ENCODE results near the gene PLOD1.
"Not testable (repeated sequence)": the region's sequence is repeated elsewhere in the genome, so short reads cannot be mapped to it uniquely, and the experiment has no call there.

PLOD1 gene

DNA sequence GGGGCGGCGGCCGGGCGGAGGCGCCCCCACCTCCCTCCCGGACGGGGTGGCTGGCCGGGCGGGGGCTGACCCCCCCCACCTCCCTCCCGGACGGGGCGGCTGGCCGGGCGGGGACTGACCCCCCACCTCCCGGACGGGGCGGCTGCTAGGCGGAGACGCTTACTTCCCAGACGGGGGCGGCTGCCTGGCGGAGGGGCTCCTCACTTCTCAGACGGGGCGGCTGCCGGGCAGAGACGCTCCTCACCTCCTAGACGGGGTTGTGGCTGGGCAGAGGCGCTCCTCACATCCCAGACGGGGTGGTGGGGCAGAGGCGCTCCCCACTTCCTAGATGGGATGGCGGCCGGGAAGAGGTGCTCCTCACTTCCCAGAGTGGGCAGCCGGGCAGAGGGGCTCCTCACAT lies 73.8 kb downstream of the PLOD1 start:
- not testable (repeated sequence) for DNase-seq (ENCODE audit: low read depth)

DNA sequence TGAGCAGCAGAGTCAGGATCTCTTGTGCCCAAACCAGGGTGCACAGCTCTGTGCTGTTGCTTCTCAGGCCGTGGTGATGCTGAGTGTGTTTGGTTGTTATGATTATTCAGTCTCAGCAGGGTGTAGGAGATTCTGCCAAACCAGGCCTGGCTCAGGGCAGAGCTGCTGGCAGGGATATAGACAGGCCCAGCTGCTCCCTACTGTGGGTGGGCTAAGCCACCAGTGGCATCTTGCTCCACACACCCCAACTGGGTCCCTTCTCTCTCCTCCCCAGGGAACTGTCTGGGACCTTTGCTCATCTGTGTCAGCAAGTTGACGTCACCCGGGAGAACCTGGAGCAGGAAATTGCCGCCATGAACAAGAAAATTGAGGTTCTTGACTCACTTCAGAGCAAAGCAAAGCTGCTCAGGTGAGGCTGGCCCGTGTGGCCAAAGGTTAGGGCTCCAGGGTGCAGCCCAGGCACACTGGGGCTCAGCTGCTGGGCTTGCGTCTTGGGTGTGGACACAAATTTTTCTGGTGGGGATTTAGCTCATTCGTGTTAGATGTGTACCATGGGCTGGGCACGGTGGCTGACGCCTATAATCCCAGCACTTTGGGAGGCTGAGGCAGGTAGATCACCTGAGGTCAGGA lies 74.9 kb downstream of the PLOD1 start:
- no peak for DNase-seq (ENCODE audit: low read depth)

GRCh38 chr1:12010746-12011570 lies 76.4 kb downstream of the PLOD1 start:
- no peak for DNase-seq (ENCODE audit: low read depth)

- no peak for DNase-seq (ENCODE audit: low read depth)
Observed at GRCh38 chr1:12011998-12012397, 77.5 kb downstream of the PLOD1 start.

GRCh38 chr1:12012560-12013316 lies 78.2 kb downstream of the PLOD1 start:
- no peak for DNase-seq (ENCODE audit: low read depth)

DNA sequence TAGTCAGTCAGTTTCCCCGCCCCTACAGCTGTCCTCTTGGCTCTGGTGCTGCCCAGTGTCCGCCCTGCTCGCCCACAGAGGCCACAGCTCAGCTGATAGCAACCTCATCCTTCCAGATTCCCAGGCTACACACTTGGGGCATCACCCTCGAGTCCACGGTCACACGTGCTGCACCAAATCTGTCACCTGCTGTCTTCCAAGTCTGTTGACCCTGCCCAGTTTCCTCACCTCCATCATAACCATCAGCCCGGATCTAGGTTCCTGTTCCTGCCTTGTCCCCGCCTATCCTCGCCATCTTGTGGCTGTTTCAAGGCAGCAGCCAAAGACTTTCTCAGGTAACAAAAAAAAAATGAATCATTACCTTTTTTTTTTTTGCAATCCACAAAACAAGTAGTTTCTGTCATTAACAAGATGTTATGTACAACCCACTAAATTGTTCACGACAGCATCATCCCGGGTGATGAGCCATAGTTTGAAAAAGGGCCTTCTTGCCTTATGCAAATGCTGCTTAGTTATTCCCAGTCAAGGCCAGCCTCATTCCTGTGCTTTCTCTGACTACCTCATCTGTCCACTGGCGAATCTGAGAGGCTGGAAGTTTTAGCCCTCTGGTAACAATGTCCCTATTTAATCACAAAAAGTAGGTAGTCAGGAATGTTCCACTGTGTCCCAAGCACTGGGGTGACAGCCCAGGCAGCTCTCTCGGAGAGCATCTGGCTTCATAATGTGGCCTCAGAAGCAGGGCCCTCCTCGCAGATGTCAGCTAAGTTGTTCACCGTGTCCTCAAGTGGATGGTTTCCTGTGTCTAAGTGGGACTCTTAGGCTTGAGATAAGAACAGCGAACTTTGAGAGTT lies 79.8 kb downstream of the PLOD1 start:
- no peak for DNase-seq (ENCODE audit: low read depth)

DNA sequence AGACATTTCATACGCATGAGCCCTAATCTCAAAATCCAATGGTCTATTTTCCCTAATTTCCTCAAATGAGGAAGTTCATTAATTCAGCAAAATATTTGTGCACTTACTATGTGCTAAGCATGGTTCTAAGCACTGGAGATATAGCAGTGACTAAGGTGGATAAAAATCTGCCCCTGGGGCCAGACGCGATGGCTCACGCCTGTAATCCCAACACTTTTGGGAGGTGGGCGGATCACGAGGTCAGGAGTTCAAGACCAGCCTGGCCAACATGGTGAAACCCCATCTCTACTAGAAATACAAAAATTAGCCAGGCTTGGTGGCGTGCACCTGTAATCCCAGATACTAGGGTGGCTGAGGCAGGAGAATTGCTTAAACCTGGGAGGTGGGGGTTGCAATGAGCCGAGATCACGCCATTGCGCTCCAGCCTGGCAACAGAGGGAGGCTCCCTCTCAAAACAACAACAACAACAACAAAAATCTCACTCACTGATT lies 80.5 kb downstream of the PLOD1 start:
- DNase-seq (ENCODE audit: low read depth) = no peak

DNA sequence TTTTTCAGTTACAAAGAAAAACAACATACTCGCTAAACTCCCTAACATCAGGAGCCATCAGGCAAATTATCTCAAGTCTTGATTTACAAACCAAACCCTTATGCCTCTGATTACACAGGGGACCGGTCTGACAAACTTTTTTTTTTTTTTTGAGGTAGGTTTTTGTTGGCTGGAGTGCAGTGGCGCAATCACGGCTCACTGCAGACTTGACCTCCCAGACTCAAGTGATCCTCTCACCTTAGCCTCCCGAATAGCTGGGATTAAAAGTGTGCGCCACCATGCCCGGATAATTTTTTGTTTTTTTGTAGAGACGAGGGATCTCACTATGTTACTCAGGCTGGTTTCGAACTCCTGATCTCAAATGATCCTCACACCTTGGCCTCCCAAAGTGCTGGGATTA lies 81.0 kb downstream of the PLOD1 start:
- DNase-seq (ENCODE audit: low read depth) = no peak

GRCh38 chr1:12016182-12016581 lies 81.7 kb downstream of the PLOD1 start:
- DNase-seq (ENCODE audit: low read depth) = no peak

- DNase-seq (ENCODE audit: low read depth) = no peak
Observed at GRCh38 chr1:12019858-12020509, 85.5 kb downstream of the PLOD1 start.

- DNase-seq (ENCODE audit: low read depth) = no peak
Observed at GRCh38 chr1:12021616-12022015, 87.1 kb downstream of the PLOD1 start.

GRCh38 chr1:12022036-12022435 lies 87.5 kb downstream of the PLOD1 start:
- DNase-seq (ENCODE audit: low read depth) = no peak
